Stimulated activated CD8-positive, alpha-beta memory T cell treated with anti-CD3 and anti-CD28 coated beads, Interleukin-7, amount 100 ng/mL, for 24 hours (primary cell): Measurements from ENCODE around the gene DAP3.
"Not testable (repeated sequence)": the region's sequence is repeated elsewhere in the genome, so short reads cannot be mapped to it uniquely, and the experiment has no call there.

ENCODE experiments used
- DNase-seq: peaks from one replicate; pipeline ENCODE4 v3.0.0-alpha.2; 2020; ENCODE audit warnings: low read depth

DAP3 gene

GRCh38 chr1:155687705-155688323, 1.1 kb upstream of the DAP3 start:
- DNase-seq = not testable (repeated sequence)

- peak; percentile 80 for DNase-seq
Measured at GRCh38 chr1:155688324-155689080, 389 bp upstream of the DAP3 start, which contains the start of gene YY1AP1. YY1AP1 (minus strand) TSS chr1:155688774; CDS start chr1:155680436, 8,338 bp downstream.

GRCh38 chr1:155691992-155692528, 3.2 kb downstream of the DAP3 start:
- DNase-seq = no peak

- no peak for DNase-seq
Measured at GRCh38 chr1:155694167-155694566, 5.3 kb downstream of the DAP3 start.

- no peak for DNase-seq
Measured at GRCh38 chr1:155695072-155695471, 6.2 kb downstream of the DAP3 start.

- DNase-seq = no peak
Measured at GRCh38 chr1:155695608-155696007, 6.7 kb downstream of the DAP3 start.

GRCh38 chr1:155696524-155696923, 7.6 kb downstream of the DAP3 start:
- no peak for DNase-seq

- no peak for DNase-seq
Measured at GRCh38 chr1:155697046-155697445, 8.2 kb downstream of the DAP3 start.

- DNase-seq = not testable (repeated sequence)
Measured at GRCh38 chr1:155697616-155698015, 8.7 kb downstream of the DAP3 start.

- DNase-seq = no peak
Measured at GRCh38 chr1:155698382-155699038, 9.6 kb downstream of the DAP3 start.

GRCh38 chr1:155699062-155699461, 10.2 kb downstream of the DAP3 start:
- DNase-seq = not testable (repeated sequence)

GRCh38 chr1:155701675-155702074, 12.8 kb downstream of the DAP3 start:
- not testable (repeated sequence) for DNase-seq

GRCh38 chr1:155703216-155703615, 14.3 kb downstream of the DAP3 start:
- DNase-seq = no peak

GRCh38 chr1:155704414-155704813, 15.5 kb downstream of the DAP3 start:
- not testable (repeated sequence) for DNase-seq

GRCh38 chr1:155706139-155706538, 17.2 kb downstream of the DAP3 start:
- no peak for DNase-seq

GRCh38 chr1:155709391-155709790, 20.5 kb downstream of the DAP3 start:
- no peak for DNase-seq

GRCh38 chr1:155711457-155711856, 22.6 kb downstream of the DAP3 start:
- DNase-seq = not testable (repeated sequence)

GRCh38 chr1:155712636-155713035, 23.7 kb downstream of the DAP3 start:
- DNase-seq = not testable (repeated sequence)

GRCh38 chr1:155713075-155713474, 24.2 kb downstream of the DAP3 start:
- DNase-seq = no peak

GRCh38 chr1:155715056-155715455, 26.2 kb downstream of the DAP3 start:
- not testable (repeated sequence) for DNase-seq

- DNase-seq = no peak
Measured at GRCh38 chr1:155715777-155716176, 26.9 kb downstream of the DAP3 start.

- DNase-seq = no peak
Measured at GRCh38 chr1:155717041-155717440, 28.1 kb downstream of the DAP3 start.
